Neural progenitor cell (in vitro differentiated cells): ENCODE results near the gene ADGRG4.

Experiments used
- CTCF ChIP-seq: fragments of 200-600 bp; sonication (generic); IDR thresholded peaks from 2 replicates; pipeline ENCODE4 v1.5.1; 2017; ENCODE audit warnings: antibody characterized with exemption, mild to moderate bottlenecking
- EZH2 ChIP-seq: fragments of 200-600 bp; sonication (generic); IDR thresholded peaks from 2 replicates; pipeline ENCODE4 v1.6.1; 2017; ENCODE audit warnings: antibody characterized with exemption, mild to moderate bottlenecking, moderate library complexity
- EZH2phosphoT487 ChIP-seq: fragments of 200-600 bp; sonication (generic); IDR thresholded peaks from 2 replicates; pipeline ENCODE4 v1.6.1; 2017; ENCODE audit warnings: antibody characterized with exemption

- no peak for TF ChIP-seq CTCF
- TF ChIP-seq EZH2, result no peak
- no peak for TF ChIP-seq EZH2phosphoT487
These were observed 52.8 kb downstream of the ADGRG4 start for GRCh38 chrX:136353526-136354093.
